ENCODE measurements around the gene SLC2A1.

- TF ChIP-seq POLR2AphosphoS5 (IDR thresholded peaks at IDR 0.05; ENCODE audit: borderline replicate concordance, low read depth, low read length) (no peak), EZH2 (IDR thresholded peaks at IDR 0.05) (no peak)
These were observed 19.0 kb upstream of the SLC2A1 start for GRCh38 chr1:42977653-42978052.
